HG02938 (cell line): ENCODE data around the gene PARD3B.
"Not testable (repeated sequence)": the region's sequence is repeated elsewhere in the genome, so short reads cannot be mapped to it uniquely, and the experiment has no call there.

Experiments used
- ATAC-seq: cut with Tn5 transposase; IDR thresholded peaks from one replicate; pipeline ENCODE4 v1.9.1; 2021; ENCODE audit warnings: mild to moderate bottlenecking, moderate library complexity; ENCODE audit not compliant: unreplicated experiment

PARD3B gene

GRCh38 chr2:205216580-205216979, 671.3 kb downstream of the PARD3B start:
- no peak for ATAC-seq

- ATAC-seq: no peak
Observed at GRCh38 chr2:205217004-205217403, 671.7 kb downstream of the PARD3B start.

GRCh38 chr2:205218056-205218455, 672.8 kb downstream of the PARD3B start:
- ATAC-seq: no peak

GRCh38 chr2:205218816-205219215, 673.5 kb downstream of the PARD3B start:
- not testable (repeated sequence) for ATAC-seq

GRCh38 chr2:205220559-205220958, 675.3 kb downstream of the PARD3B start:
- ATAC-seq: no peak

- ATAC-seq: no peak
Observed at GRCh38 chr2:205232086-205232485, 686.8 kb downstream of the PARD3B start.

GRCh38 chr2:205235434-205235833, 690.2 kb downstream of the PARD3B start:
- ATAC-seq: no peak

- ATAC-seq: no peak
Observed at GRCh38 chr2:205237524-205237923, 692.2 kb downstream of the PARD3B start.

GRCh38 chr2:205245001-205245400, 699.7 kb downstream of the PARD3B start:
- ATAC-seq: no peak

- ATAC-seq: no peak
Observed at GRCh38 chr2:205245652-205246051, 700.4 kb downstream of the PARD3B start.

- ATAC-seq: no peak
Observed at GRCh38 chr2:205259121-205259520, 713.8 kb downstream of the PARD3B start.

GRCh38 chr2:205261516-205262020, 716.3 kb downstream of the PARD3B start:
- ATAC-seq: no peak

GRCh38 chr2:205267323-205267722, 722.0 kb downstream of the PARD3B start:
- ATAC-seq: no peak

- no peak for ATAC-seq
Observed at GRCh38 chr2:205270689-205271088, 725.4 kb downstream of the PARD3B start.

- ATAC-seq: no peak
Observed at GRCh38 chr2:205273148-205273547, 727.9 kb downstream of the PARD3B start.

- ATAC-seq: no peak
Observed at GRCh38 chr2:205273627-205274026, 728.4 kb downstream of the PARD3B start.

- no peak for ATAC-seq
Observed at GRCh38 chr2:205274801-205275200, 729.5 kb downstream of the PARD3B start.

GRCh38 chr2:205276116-205276777, 731.0 kb downstream of the PARD3B start:
- ATAC-seq: no peak

- no peak for ATAC-seq
Observed at GRCh38 chr2:205280596-205281236, 735.4 kb downstream of the PARD3B start.

- ATAC-seq: no peak
Observed at GRCh38 chr2:205283736-205284270, 738.5 kb downstream of the PARD3B start.

GRCh38 chr2:205284334-205284733, 739.1 kb downstream of the PARD3B start:
- ATAC-seq: no peak

GRCh38 chr2:205287316-205287715, 742.0 kb downstream of the PARD3B start:
- no peak for ATAC-seq
